Measurements from ENCODE around the gene RAD51. TPM values are rescaled to one million over a fixed set of nuclear protein-coding genes. Genes with fewer than 3 reads are reported as not detected.

Gene RAD51
- total and polyA plus RNA-seq, 2 donors (not counting 3 experiments of a cell fraction or from before 2014, with no cell fraction given) = 11.1 to 30.9 TPM

- ChIA-PET CTCF (no interaction called here), POLR2A (no interaction called here)
- Histone ChIP-seq H3K4me1 (ENCODE audit: control insufficient read depth, extremely low read depth, insufficient read depth, low read length) (peaks cover 6% of the 10 kb centered on the region), H3K4me3 (replicated peaks in 1 of 3; ENCODE audit: insufficient read depth in 1 of 3, low read depth in 1 of 3, low read length in 3 of 3) (no peak overlapping the region), H3K27ac (ENCODE audit: insufficient read depth, low read depth, low read length) (no peak overlapping the region), H3K27me3 (ENCODE audit: control insufficient read depth in 2 of 2, insufficient read depth in 2 of 2, low read length in 2 of 2) (no peaks in the 10 kb centered on the region), H3K4me2 (ENCODE audit: insufficient read depth, low read length) (no peak overlapping the region), H3K36me3 (ENCODE audit: control insufficient read depth in 2 of 2, extremely low read depth in 1 of 2, insufficient read depth in 2 of 2, low read length in 2 of 2) (no peaks in the 10 kb centered on the region), H3K9me1 (replicated peaks; ENCODE audit: control insufficient read depth, extremely low read depth, insufficient read depth, low read length) (no peaks in the 10 kb centered on the region), H3K9ac (replicated peaks; ENCODE audit: extremely low read depth, insufficient read depth, low read length) (no peak overlapping the region), H2AFZ (ENCODE audit: low read depth, low read length) (no peak overlapping the region), H3K79me2 (ENCODE audit: control insufficient read depth, insufficient read depth, low read length) (no peaks in the 10 kb centered on the region), H4K20me1 (replicated peaks; ENCODE audit: control insufficient read depth, extremely low read depth, insufficient read depth, low read length) (no peaks in the 10 kb centered on the region), H3K9me3 (replicated peaks; ENCODE audit: control insufficient read depth, insufficient read depth, low read length) (no peaks in the 10 kb centered on the region)
- dilution Hi-C loops (cut with MboI; ENCODE audit: extremely low pct_ligation_motif_present, low sequenced_read_pairs) (no loop called here), intact Hi-C loops (cut with micrococcal nuclease) (no loop called here)
- no TSS peak for BruUV-seq (replicated peaks)
- no peak for DNase-seq (ENCODE audit: low read depth, low spot score)
- FAIRE-seq = no peak
- TF ChIP-seq CTCF (IDR thresholded peaks at IDR 0.05; ENCODE audit: extremely low read depth in 1 of 2, insufficient read depth in 1 of 2, low read depth in 1 of 2, low read length in 2 of 2) = no peak
- TF ChIP-seq POLR2AphosphoS5 (IDR thresholded peaks at IDR 0.05; ENCODE audit: insufficient read depth, low read depth, low read length) = no peak
- no peak for TF ChIP-seq GATA2 (IDR thresholded peaks at IDR 0.05; ENCODE audit: insufficient read depth, insufficient read length, low read depth, low read length)
- TF ChIP-seq FOS (IDR thresholded peaks at IDR 0.05; ENCODE audit: borderline replicate concordance, insufficient read depth, low read length) = no peak
- TF ChIP-seq EZH2 (IDR thresholded peaks at IDR 0.05; ENCODE audit: borderline replicate concordance, low read depth, low read length, severe bottlenecking) = no peak
- no peak for TF ChIP-seq MAX (IDR thresholded peaks at IDR 0.05; ENCODE audit: insufficient read depth, insufficient read length)
- no peak for TF ChIP-seq MYC (IDR thresholded peaks at IDR 0.05; ENCODE audit: low read depth, low read length)
- TF ChIP-seq JUN (IDR thresholded peaks at IDR 0.05; ENCODE audit: borderline replicate concordance, insufficient read depth, insufficient read length, low read depth) = no peak
- no peak for TF ChIP-seq POLR2A (IDR thresholded peaks at IDR 0.05; ENCODE audit: low read depth, low read length)
Observed at GRCh38 chr15:40688932-40689799, 5.8 kb upstream of the RAD51 start.
